GM12874 (cell line): ENCODE measurements around the gene CFAP47.

Experiments
- CTCF ChIP-seq: IDR thresholded peaks from 2 replicates; pipeline ENCODE4 v1.5.1; 2011; ENCODE audit warnings: low read depth, mild to moderate bottlenecking, control low read depth, low read length, moderate library complexity; ENCODE audit not compliant: insufficient read depth

The CFAP47 gene

GRCh38 chrX:36198575-36198974 lies 279.0 kb downstream of the CFAP47 start:
- TF ChIP-seq CTCF = no peak

DNA sequence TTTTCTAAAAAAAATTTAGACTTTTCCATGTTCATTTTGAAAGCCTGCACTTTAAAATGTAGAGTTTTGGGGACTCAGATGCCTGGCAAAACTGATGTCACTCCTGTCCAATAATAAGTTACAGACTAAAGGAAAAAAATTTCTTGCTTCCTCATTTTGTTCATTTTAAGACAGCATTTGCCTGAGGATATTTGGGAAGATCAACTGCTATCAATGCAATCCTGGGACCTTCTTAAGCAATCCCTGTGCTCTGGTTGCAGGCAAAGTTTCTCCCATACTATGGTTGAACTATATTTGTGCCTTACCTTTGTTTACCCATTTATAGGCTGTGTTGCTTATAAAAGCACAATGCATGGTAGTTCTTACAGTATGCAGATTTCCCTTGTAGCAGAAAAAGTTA lies 280.4 kb downstream of the CFAP47 start:
- TF ChIP-seq CTCF = no peak

DNA sequence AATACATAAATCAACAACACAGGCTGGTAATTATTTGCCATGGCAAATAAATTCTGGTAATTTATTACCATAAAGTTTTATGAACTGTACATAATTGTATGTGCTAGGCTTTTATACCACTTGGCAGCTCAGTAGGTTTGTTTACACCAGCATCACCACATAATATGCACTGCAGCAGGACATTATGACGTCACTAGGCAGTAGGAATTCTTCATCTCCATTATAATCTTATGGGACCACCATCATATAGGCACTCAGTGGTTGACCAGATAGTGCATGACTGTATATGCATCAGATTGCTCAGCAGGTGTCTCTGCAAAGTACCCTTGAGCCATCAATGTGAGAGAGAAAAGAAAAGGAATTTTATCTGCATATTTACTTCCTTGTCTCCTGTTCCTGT lies 295.4 kb downstream of the CFAP47 start:
- no peak for TF ChIP-seq CTCF

GRCh38 chrX:36218801-36219200 lies 299.3 kb downstream of the CFAP47 start:
- TF ChIP-seq CTCF = no peak

DNA sequence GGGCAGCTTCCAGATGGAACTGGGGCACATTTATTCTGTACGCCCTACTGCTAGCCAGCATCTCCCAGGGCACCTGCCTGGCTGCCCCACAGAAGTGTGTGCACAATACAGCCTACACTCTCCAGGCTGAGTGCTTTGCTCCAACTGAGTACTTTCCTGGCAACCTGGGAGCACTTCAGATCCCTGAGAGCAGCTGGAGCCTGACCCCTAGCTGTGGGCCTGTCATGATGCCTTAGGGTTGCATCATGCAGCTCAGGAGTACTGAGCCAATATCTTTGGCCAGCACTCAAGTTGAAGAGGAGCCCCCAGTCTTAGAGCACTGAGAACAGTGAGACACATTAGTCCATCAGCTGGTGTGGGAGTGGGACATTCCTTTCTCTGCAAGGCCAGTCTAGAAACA lies 321.9 kb downstream of the CFAP47 start:
- TF ChIP-seq CTCF = no peak

- TF ChIP-seq CTCF = no peak
These were observed 346.6 kb downstream of the CFAP47 start for GRCh38 chrX:36266155-36266554.

- no peak for TF ChIP-seq CTCF
These were observed 390.6 kb downstream of the CFAP47 start for GRCh38 chrX:36310136-36310535.

DNA sequence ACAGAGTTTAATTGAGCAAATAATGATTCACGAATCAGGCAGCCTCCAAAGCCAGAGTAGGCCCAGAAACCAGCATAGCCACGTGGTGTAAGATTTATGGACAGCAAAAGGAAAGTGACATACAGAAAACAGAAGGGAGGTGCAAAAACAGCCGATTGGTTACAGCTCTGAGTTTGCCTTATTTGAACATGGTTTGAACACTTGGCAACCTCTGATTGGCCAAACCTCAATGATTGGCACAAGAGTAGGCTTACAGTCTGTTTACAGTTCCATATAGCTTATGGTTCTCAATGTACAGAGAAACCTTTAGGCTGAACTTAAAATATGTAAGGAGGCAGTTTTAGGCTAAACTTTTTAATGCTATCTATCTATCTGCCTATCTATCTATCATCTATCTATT lies 394.8 kb downstream of the CFAP47 start:
- no peak for TF ChIP-seq CTCF
